WTC11 (cell line): ENCODE measurements around the gene RAC3. TPM values are rescaled to one million over a fixed set of nuclear protein-coding genes. Genes with fewer than 3 reads are reported as not detected.

ENCODE experiments used
- ATAC-seq: fragments of 200-7000 bp; cut with Tn5 transposase; 2 replicates; pipeline ENCODE4 v1.10.0; 2021; ENCODE audit warnings: mild to moderate bottlenecking, moderate library complexity
- CTCF ChIA-PET: fragments of 300-600 bp; sonication (Branson Sonifier 250); formaldehyde crosslinking; loops from one replicate; lab custom pipeline; 2021; ENCODE audit warnings: antibody characterized with exemption; lab: Charles Lee
- POLR2A ChIA-PET: fragments of 350-600 bp; sonication (Branson Sonifier 250); formaldehyde crosslinking; loops from one replicate; lab custom pipeline; 2021; ENCODE audit warnings: antibody characterized with exemption; lab: Charles Lee
- DNase-seq: peaks from one replicate; pipeline ENCODE4 v3.0.0; 2021; ENCODE audit warnings: low spot score
- H3K27ac Mint-ChIP-seq: 2 replicates; pipeline ENCODE4 v1.8.0; 2021; ENCODE audit warnings: mixed read lengths
- H3K27me3 Mint-ChIP-seq: 2 replicates; pipeline ENCODE4 v1.8.0; 2021; ENCODE audit warnings: low read depth, mild to moderate bottlenecking, moderate library complexity, mixed read lengths
- H3K36me3 Mint-ChIP-seq: 2 replicates; pipeline ENCODE4 v1.8.0; 2021; ENCODE audit warnings: mixed read lengths
- H3K4me1 Mint-ChIP-seq: 2 replicates; pipeline ENCODE4 v1.8.0; 2022; ENCODE audit warnings: mixed read lengths
- H3K4me3 Mint-ChIP-seq: 2 replicates; pipeline ENCODE4 v1.8.0; 2021; ENCODE audit warnings: mild to moderate bottlenecking, moderate library complexity, mixed read lengths
- H3K9me3 Mint-ChIP-seq: 2 replicates; pipeline ENCODE4 v1.8.0; 2021; ENCODE audit warnings: mixed read lengths
- AR ChIP-seq: fragments of 250-450 bp; sonication (Bioruptor Pico); IDR thresholded peaks from 2 replicates; pipeline ENCODE4 v1.9.0; 2021; ENCODE audit warnings: mild to moderate bottlenecking
- ATF3 ChIP-seq: sonication (generic); formaldehyde crosslinking; conservative IDR thresholded peaks from 2 replicates; pipeline ENCODE4 v1.8.1; 2022; ENCODE audit warnings: mild to moderate bottlenecking, missing genetic modification reagents
- CBFB ChIP-seq: sonication (generic); formaldehyde crosslinking; IDR thresholded peaks from 2 replicates; pipeline ENCODE4 v1.8.1; 2022; ENCODE audit warnings: mild to moderate bottlenecking, low read depth, missing genetic modification reagents
- E2F5 ChIP-seq: sonication (generic); formaldehyde crosslinking; IDR thresholded peaks from 2 replicates; pipeline ENCODE4 v1.8.1; 2022; ENCODE audit warnings: mild to moderate bottlenecking, moderate library complexity, missing genetic modification reagents
- EMX1 ChIP-seq: fragments of 250-450 bp; sonication (Bioruptor Pico); IDR thresholded peaks from 2 replicates; pipeline ENCODE4 v1.8.0; 2021; ENCODE audit warnings: mild to moderate bottlenecking
- ETV6 ChIP-seq: sonication (generic); formaldehyde crosslinking; IDR thresholded peaks from 2 replicates; pipeline ENCODE4 v1.8.1; 2022; ENCODE audit warnings: mild to moderate bottlenecking, missing genetic modification reagents
- FOXP4 ChIP-seq: sonication (generic); formaldehyde crosslinking; IDR thresholded peaks from 2 replicates; pipeline ENCODE4 v1.8.0; 2022; ENCODE audit warnings: mild to moderate bottlenecking, missing genetic modification reagents
- IRF2 ChIP-seq: sonication (generic); formaldehyde crosslinking; IDR thresholded peaks from 2 replicates; pipeline ENCODE4 v1.8.0; 2022; ENCODE audit warnings: low read depth, missing genetic modification reagents, borderline replicate concordance
- MLX ChIP-seq: sonication (generic); formaldehyde crosslinking; IDR thresholded peaks from 2 replicates; pipeline ENCODE4 v1.8.1; 2023; ENCODE audit warnings: mild to moderate bottlenecking, missing genetic modification reagents, moderate library complexity
- NFATC4 ChIP-seq: fragments of 250-450 bp; sonication (Bioruptor Pico); IDR thresholded peaks from 2 replicates; pipeline ENCODE4 v1.9.0; 2021; ENCODE audit warnings: mild to moderate bottlenecking
- NFE2L1 ChIP-seq: sonication (generic); formaldehyde crosslinking; IDR thresholded peaks from 2 replicates; pipeline ENCODE4 v1.8.1; 2023; ENCODE audit warnings: missing genetic modification reagents
- NFYB ChIP-seq: sonication (generic); formaldehyde crosslinking; conservative IDR thresholded peaks from 2 replicates; pipeline ENCODE4 v1.8.0; 2022; ENCODE audit warnings: low read depth, missing genetic modification reagents
- NR3C1 ChIP-seq: sonication (generic); formaldehyde crosslinking; conservative IDR thresholded peaks from 2 replicates; pipeline ENCODE4 v1.8.1; 2023; ENCODE audit warnings: low read depth, mild to moderate bottlenecking, missing genetic modification reagents
- SP1 ChIP-seq: sonication (generic); formaldehyde crosslinking; conservative IDR thresholded peaks from 2 replicates; pipeline ENCODE4 v1.8.1; 2022; ENCODE audit warnings: missing genetic modification reagents
- ZBTB21 ChIP-seq: sonication (generic); formaldehyde crosslinking; IDR thresholded peaks from 2 replicates; pipeline ENCODE4 v1.8.1; 2023; ENCODE audit warnings: mild to moderate bottlenecking, missing genetic modification reagents, borderline replicate concordance
- ZNF396 ChIP-seq: fragments of 250-450 bp; sonication (Bioruptor Pico); IDR thresholded peaks from 2 replicates; pipeline ENCODE4 v1.8.0; 2021; ENCODE audit warnings: mild to moderate bottlenecking, moderate library complexity, borderline replicate concordance
- ZNF512 ChIP-seq: sonication (generic); formaldehyde crosslinking; IDR thresholded peaks from 2 replicates; pipeline ENCODE4 v1.8.1; 2022; ENCODE audit warnings: missing genetic modification reagents, borderline replicate concordance
- total RNA-seq: library from RNA; stranded (reverse); gene quantifications from 3 replicates; pipeline ENCODE4 v1.2.3, GENCODE V29; 2021

RAC3 gene
- total RNA-seq, 1 experiment from 2014 or later, result 163 TPM

GRCh38 chr17:82018989-82019689 is 12.3 kb upstream of the RAC3 start:
- peaks cover 9% of the 10 kb centered on the region for H3K4me1 Mint-ChIP-seq
- H3K27ac Mint-ChIP-seq, result no peak overlapping the region
- no peak for ATAC-seq
- H3K36me3 Mint-ChIP-seq, result no peaks in the 10 kb centered on the region; the same call in 1 of the 2 replicates
- H3K27me3 Mint-ChIP-seq, result no peaks in the 10 kb centered on the region
- no peak overlapping the region for H3K4me3 Mint-ChIP-seq
- ChIA-PET CTCF (interaction anchor here (0.6 to 8.8 kb wide), 47 partner anchors 10 to 315 kb away, joined by 3 to 119 read pairs (median 4); partner anchors contain the start of genes DCXR, MAFG, MRPL12 and NOTUM), POLR2A (interaction anchor here (0.5 to 1.7 kb wide), 2 partner anchors 12 to 19 kb away, joined by 3 to 5 read pairs; partner anchors contain the start of genes DCXR and RAC3)
- TF ChIP-seq FOXP4 (CRISPR knock-in tag) (no peak), NR3C1 (CRISPR knock-in tag) (no peak), MLX (CRISPR knock-in tag) (no peak), ZNF512 (CRISPR knock-in tag) (no peak), NFYB (no peak), ZBTB21 (CRISPR knock-in tag) (no peak), IRF2 (no peak), CBFB (CRISPR knock-in tag) (no peak), ETV6 (CRISPR knock-in tag) (no peak), E2F5 (CRISPR knock-in tag) (no peak), EMX1 (CRISPR knock-in tag) (no peak), ATF3 (CRISPR knock-in tag) (no peak), NFE2L1 (CRISPR knock-in tag) (no peak), SP1 (CRISPR knock-in tag) (no peak), ZNF396 (CRISPR knock-in tag) (no peak), AR (CRISPR knock-in tag) (no peak), NFATC4 (CRISPR knock-in tag) (no peak)
- no peaks in the 10 kb centered on the region for H3K9me3 Mint-ChIP-seq
- DNase-seq, result no peak
